OCI-LY1 (cell line): ENCODE data around the gene SLC25A13.

Experiments
- H2AFZ ChIP-seq: fragments of 200-600 bp; sonication (generic), shearing (Covaris generic); 2 replicates; pipeline ENCODE4 v1.6.0; 2014; ENCODE audit warnings: antibody characterized with exemption, mild to moderate bottlenecking, low read length
- H3F3A ChIP-seq: fragments of 200-600 bp; sonication (generic), shearing (Covaris generic); 2 replicates; pipeline ENCODE4 v1.6.0; 2014; ENCODE audit warnings: mild to moderate bottlenecking, antibody characterized with exemption, low read length, moderate library complexity; ENCODE audit not compliant: insufficient read depth
- H3K27ac ChIP-seq: fragments of 200-600 bp; sonication (generic); 2 replicates; pipeline ENCODE4 v1.5.1; 2014; ENCODE audit warnings: low read length, mixed run types, mild to moderate bottlenecking, low read depth; ENCODE audit not compliant: poor library complexity, severe bottlenecking
- H3K27me3 ChIP-seq: fragments of 200-600 bp; sonication (generic); 2 replicates; pipeline ENCODE4 v1.6.0; 2014; ENCODE audit warnings: antibody characterized with exemption, mild to moderate bottlenecking, low read length, moderate library complexity; ENCODE audit not compliant: insufficient read depth
- H3K36me3 ChIP-seq: fragments of 200-600 bp; sonication (generic); 2 replicates; pipeline ENCODE4 v1.6.1; 2014; ENCODE audit warnings: mild to moderate bottlenecking, antibody characterized with exemption, low read length, moderate library complexity, mixed read lengths; ENCODE audit not compliant: insufficient read depth
- H3K4me1 ChIP-seq: fragments of 200-600 bp; sonication (generic); 2 replicates; pipeline ENCODE4 v1.5.1; 2014; ENCODE audit warnings: mild to moderate bottlenecking, low read length, moderate library complexity; ENCODE audit not compliant: insufficient read depth, severe bottlenecking
- H3K4me2 ChIP-seq: fragments of 200-600 bp; sonication (generic), shearing (Covaris generic); 2 replicates; pipeline ENCODE4 v1.6.1; 2014; ENCODE audit warnings: low read length
- H3K4me3 ChIP-seq: fragments of 200-600 bp; sonication (generic); 2 replicates; pipeline ENCODE4 v1.5.1; 2014; ENCODE audit warnings: low read length, low read depth, mild to moderate bottlenecking, mixed read lengths; ENCODE audit not compliant: poor library complexity, severe bottlenecking
- H3K79me2 ChIP-seq: fragments of 200-600 bp; shearing (Covaris generic); 2 replicates; pipeline ENCODE4 v1.6.1; 2016; ENCODE audit warnings: mixed run types, low read length, mixed read lengths; ENCODE audit not compliant: insufficient read depth
- H3K9ac ChIP-seq: fragments of 200-600 bp; sonication (generic), shearing (Covaris generic); 2 replicates; pipeline ENCODE4 v1.6.1; 2014; ENCODE audit warnings: mild to moderate bottlenecking, low read length, mixed read lengths
- H3K9me2 ChIP-seq: fragments of 200-600 bp; sonication (generic), shearing (Covaris generic); 2 replicates; pipeline ENCODE4 v1.6.1; 2014; ENCODE audit warnings: low read depth, mild to moderate bottlenecking, low read length, mixed read lengths
- H3K9me3 ChIP-seq: fragments of 200-600 bp; shearing (Covaris generic); 2 replicates; pipeline ENCODE4 v1.6.1; 2014; ENCODE audit warnings: low read length, mixed read lengths
- H4K20me1 ChIP-seq: fragments of 200-600 bp; sonication (generic), shearing (Covaris generic); 2 replicates; pipeline ENCODE4 v1.6.0; 2016; ENCODE audit warnings: mild to moderate bottlenecking, low read length; ENCODE audit not compliant: insufficient read depth
- CTCF ChIP-seq: fragments of 200-600 bp; sonication (generic), shearing (Covaris generic); IDR thresholded peaks from 2 replicates; pipeline ENCODE4 v1.5.1; 2017; ENCODE audit warnings: mild to moderate bottlenecking, antibody characterized with exemption, low read length, moderate library complexity, mixed read lengths
- EZH2 ChIP-seq: fragments of 200-600 bp; sonication (generic), shearing (Covaris generic); IDR thresholded peaks from 2 replicates; pipeline ENCODE4 v1.8.0; 2017; ENCODE audit warnings: borderline replicate concordance, mixed run types, mild to moderate bottlenecking, antibody characterized with exemption, low read length, moderate library complexity, mixed read lengths

Gene SLC25A13

GRCh38 chr7:96085953-96086352, 235.9 kb downstream of the SLC25A13 start:
- Histone ChIP-seq H3K9me3 (no peaks in the 10 kb centered on the region), H3K9ac (no peak overlapping the region), H3F3A (no peaks in the 10 kb centered on the region), H3K4me1 (no peaks in the 10 kb centered on the region), H3K36me3 (no peaks in the 10 kb centered on the region), H3K27me3 (no peaks in the 10 kb centered on the region), H2AFZ (no peak overlapping the region), H3K27ac (no peak overlapping the region), H3K9me2 (no peaks in the 10 kb centered on the region), H3K4me2 (no peak overlapping the region), H3K4me3 (no peak overlapping the region), H3K79me2 (no peaks in the 10 kb centered on the region), H4K20me1 (no peaks in the 10 kb centered on the region)
- TF ChIP-seq CTCF (no peak), EZH2 (no peak)

- no peaks in the 10 kb centered on the region for H3F3A ChIP-seq
- no peak overlapping the region for H3K27ac ChIP-seq
- no peaks in the 10 kb centered on the region for H3K36me3 ChIP-seq
- no peak overlapping the region for H3K4me2 ChIP-seq
- H3K9me3 ChIP-seq = no peaks in the 10 kb centered on the region
- TF ChIP-seq EZH2 = no peak
- TF ChIP-seq CTCF = no peak
- no peak overlapping the region for H3K4me3 ChIP-seq
- H3K79me2 ChIP-seq = no peaks in the 10 kb centered on the region
- no peak overlapping the region for H3K9ac ChIP-seq
- H3K27me3 ChIP-seq = no peaks in the 10 kb centered on the region
- H3K4me1 ChIP-seq = no peaks in the 10 kb centered on the region
- H2AFZ ChIP-seq = no peak overlapping the region
- H4K20me1 ChIP-seq = no peaks in the 10 kb centered on the region
- H3K9me2 ChIP-seq = no peaks in the 10 kb centered on the region
Measured at GRCh38 chr7:96084881-96085553, 236.9 kb downstream of the SLC25A13 start.

- Histone ChIP-seq H3K27ac (no peak overlapping the region), H3K9me3 (no peaks in the 10 kb centered on the region), H3K27me3 (no peaks in the 10 kb centered on the region), H3K36me3 (no peaks in the 10 kb centered on the region), H3K4me3 (no peak overlapping the region), H3K4me1 (peaks cover 8% of the 10 kb centered on the region), H3K9ac (no peak overlapping the region), H2AFZ (no peak overlapping the region), H3K79me2 (no peaks in the 10 kb centered on the region), H4K20me1 (no peaks in the 10 kb centered on the region), H3K4me2 (no peak overlapping the region), H3F3A (no peaks in the 10 kb centered on the region), H3K9me2 (no peaks in the 10 kb centered on the region)
- TF ChIP-seq CTCF = no peak
- no peak for TF ChIP-seq EZH2
Measured at GRCh38 chr7:96080027-96080426, 241.9 kb downstream of the SLC25A13 start.
